Measurements from ENCODE around the gene ARPC5L. TPM values are rescaled to one million over a fixed set of nuclear protein-coding genes. Genes with fewer than 3 reads are reported as not detected.

ARPC5L gene
- polyA plus RNA-seq, 1 experiment, result 62.0 TPM

DNA sequence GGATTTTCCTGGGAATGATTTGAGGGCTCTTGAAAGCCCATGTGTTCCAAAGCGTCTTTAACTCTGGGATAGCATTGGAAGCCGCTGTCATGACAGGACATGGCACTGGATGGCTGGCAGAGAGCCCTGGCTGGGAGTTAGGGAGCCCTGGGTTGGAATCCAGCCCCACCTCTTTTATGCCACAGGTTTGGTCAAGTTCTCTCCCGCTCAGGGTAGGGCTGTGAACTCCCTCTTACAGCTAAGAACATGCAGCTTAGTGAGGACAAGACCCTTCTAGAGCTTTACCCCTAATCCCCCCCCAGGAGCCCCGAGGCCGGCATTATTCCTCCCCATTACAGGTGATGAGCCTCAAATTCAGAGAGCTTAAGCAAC is 47.8 kb upstream of the ARPC5L start:
- CTCF ChIA-PET, result interaction anchor here (0.5 to 3.0 kb wide), 7 partner anchors 26 to 285 kb away, joined by 3 to 16 read pairs (median 6); partner anchors contain the start of genes OLFML2A and WDR38
- H3K27me3 ChIP-seq (ENCODE audit: control insufficient read depth, insufficient read depth, low read length), result no peaks in the 10 kb centered on the region
- POLR2A ChIA-PET, result interaction anchor here (0.9 kb wide), 1 partner anchor 38 kb away, joined by 3 read pairs; no protein-coding TSS in a partner anchor
- TF ChIP-seq, protein P1, sequence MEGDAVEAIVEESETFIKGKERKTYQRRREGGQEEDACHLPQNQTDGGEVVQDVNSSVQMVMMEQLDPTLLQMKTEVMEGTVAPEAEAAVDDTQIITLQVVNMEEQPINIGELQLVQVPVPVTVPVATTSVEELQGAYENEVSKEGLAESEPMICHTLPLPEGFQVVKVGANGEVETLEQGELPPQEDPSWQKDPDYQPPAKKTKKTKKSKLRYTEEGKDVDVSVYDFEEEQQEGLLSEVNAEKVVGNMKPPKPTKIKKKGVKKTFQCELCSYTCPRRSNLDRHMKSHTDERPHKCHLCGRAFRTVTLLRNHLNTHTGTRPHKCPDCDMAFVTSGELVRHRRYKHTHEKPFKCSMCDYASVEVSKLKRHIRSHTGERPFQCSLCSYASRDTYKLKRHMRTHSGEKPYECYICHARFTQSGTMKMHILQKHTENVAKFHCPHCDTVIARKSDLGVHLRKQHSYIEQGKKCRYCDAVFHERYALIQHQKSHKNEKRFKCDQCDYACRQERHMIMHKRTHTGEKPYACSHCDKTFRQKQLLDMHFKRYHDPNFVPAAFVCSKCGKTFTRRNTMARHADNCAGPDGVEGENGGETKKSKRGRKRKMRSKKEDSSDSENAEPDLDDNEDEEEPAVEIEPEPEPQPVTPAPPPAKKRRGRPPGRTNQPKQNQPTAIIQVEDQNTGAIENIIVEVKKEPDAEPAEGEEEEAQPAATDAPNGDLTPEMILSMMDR (IDR thresholded peaks at IDR 0.05; ENCODE audit: low read depth, low read length), result no peak
- H3K9me3 ChIP-seq (ENCODE audit: control insufficient read depth, insufficient read depth, low read length), result peaks cover 9% of the 10 kb centered on the region; the same call in 1 of the 2 replicates
- H3K4me3 ChIP-seq (ENCODE audit: low read depth, low read length), result no peak overlapping the region
- DNase-seq (ENCODE audit: low read depth, low spot score), result no peak
- H3K27ac ChIP-seq (ENCODE audit: low read depth, low read length), result no peak overlapping the region

DNA sequence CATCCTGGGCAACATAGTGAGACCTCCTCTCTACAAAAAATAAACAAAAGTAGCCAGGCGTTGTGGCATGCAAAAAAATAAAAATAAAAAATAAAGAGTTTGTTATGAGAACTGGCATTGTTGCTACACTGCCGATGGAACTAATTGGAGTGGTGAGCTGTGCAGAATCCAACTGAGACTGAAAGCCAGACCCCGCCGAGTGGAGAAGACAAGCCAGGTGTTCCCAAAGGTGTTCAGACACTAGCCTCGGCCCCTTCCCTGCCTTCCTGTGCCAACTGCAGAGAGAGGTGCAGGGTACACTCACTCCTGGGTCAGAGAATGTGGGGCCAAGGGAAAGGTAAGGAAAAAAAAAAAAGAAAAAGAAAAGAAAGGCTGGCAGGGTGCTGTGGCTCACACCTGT is 46.3 kb upstream of the ARPC5L start:
- no peaks in the 10 kb centered on the region for H3K27me3 ChIP-seq (ENCODE audit: control insufficient read depth, insufficient read depth, low read length)
- POLR2A ChIA-PET, result no interaction called here
- TF ChIP-seq, protein P1 (IDR thresholded peaks at IDR 0.05; ENCODE audit: low read depth, low read length), result no peak
- H3K4me3 ChIP-seq (ENCODE audit: low read depth, low read length), result no peak overlapping the region
- no peak overlapping the region for H3K27ac ChIP-seq (ENCODE audit: low read depth, low read length)
- no peaks in the 10 kb centered on the region; the same call in 1 of the 2 replicates for H3K9me3 ChIP-seq (ENCODE audit: control insufficient read depth, insufficient read depth, low read length)
- CTCF ChIA-PET, result no interaction called here
- no peak for DNase-seq (ENCODE audit: low read depth, low spot score)

GRCh38 chr9:124818431-124819281 is 43.3 kb upstream of the ARPC5L start:
- H3K27me3 ChIP-seq (ENCODE audit: control insufficient read depth, insufficient read depth, low read length), result no peaks in the 10 kb centered on the region
- H3K9me3 ChIP-seq (ENCODE audit: control insufficient read depth, insufficient read depth, low read length), result no peaks in the 10 kb centered on the region; the same call in 1 of the 2 replicates
- TF ChIP-seq, protein P1 (IDR thresholded peaks at IDR 0.05; ENCODE audit: low read depth, low read length), result no peak
- POLR2A ChIA-PET, result interaction anchor here (1.0 to 1.2 kb wide), 2 partner anchors 14 to 39 kb away, joined by 7 to 9 read pairs; no protein-coding TSS in a partner anchor
- CTCF ChIA-PET, result interaction anchor here (0.5 kb wide), 1 partner anchor 34 kb away, joined by 3 read pairs; the partner anchor contains the start of gene WDR38
- no peak overlapping the region for H3K27ac ChIP-seq (ENCODE audit: low read depth, low read length)
- H3K4me3 ChIP-seq (ENCODE audit: low read depth, low read length), result no peak overlapping the region
- no peak for DNase-seq (ENCODE audit: low read depth, low spot score)

DNA sequence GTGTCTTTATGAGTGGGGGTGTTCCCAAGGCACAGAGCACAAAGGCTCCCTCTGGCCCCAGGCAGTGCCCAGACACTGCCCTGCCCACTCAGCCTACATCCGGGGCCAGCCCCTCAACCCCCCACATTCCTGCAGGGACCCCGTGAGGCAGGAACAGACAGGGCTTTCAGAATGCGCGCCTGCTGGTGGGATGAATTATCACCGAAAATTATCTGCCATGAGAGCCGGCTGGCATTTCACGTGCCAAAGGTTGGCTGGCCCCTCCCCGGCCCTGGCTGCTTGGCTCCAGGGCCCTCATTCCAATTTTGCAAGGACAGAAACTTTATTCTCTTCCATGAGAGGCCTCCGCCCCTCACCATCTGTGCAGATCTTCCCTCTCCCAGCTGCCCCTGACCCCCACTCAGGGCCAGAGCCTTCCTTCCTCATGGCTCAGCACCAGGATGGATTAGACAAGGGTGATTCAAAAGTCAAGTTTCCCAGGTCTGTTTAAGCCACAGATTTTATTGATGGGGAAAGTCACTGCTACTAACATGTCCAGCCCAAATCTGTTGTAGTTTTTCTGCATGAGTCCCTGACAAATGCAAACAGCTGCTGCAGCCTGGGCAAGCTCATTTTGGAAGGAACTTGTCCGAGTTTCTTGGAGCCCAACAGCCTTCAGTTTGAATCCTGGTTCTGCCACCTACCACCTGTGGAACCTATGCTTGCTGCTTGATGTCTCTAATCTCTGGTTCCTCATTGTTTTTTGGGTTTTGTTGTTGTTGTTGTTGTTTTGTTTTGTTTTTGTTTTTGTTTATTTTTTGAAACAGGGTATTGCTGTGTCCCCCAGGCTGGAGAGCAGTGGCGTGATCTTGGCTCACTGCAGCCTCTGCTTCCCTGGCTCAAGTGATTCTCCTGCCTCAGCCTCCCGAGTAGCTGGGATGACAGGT is 41.0 kb upstream of the ARPC5L start:
- Histone ChIP-seq H3K4me3 (ENCODE audit: low read depth, low read length) (no peak overlapping the region), H3K27ac (ENCODE audit: low read depth, low read length) (no peak overlapping the region), H3K9me3 (ENCODE audit: control insufficient read depth, insufficient read depth, low read length) (no peaks in the 10 kb centered on the region; the same call in 1 of the 2 replicates), H3K27me3 (ENCODE audit: control insufficient read depth, insufficient read depth, low read length) (no peaks in the 10 kb centered on the region)
- CTCF ChIA-PET, result interaction anchor here (0.7 to 2.2 kb wide), 2 partner anchors 32 to 44 kb away, joined by 3 to 6 read pairs; partner anchors contain the start of genes OLFML2A and WDR38
- POLR2A ChIA-PET, result no interaction called here
- TF ChIP-seq, protein P1 (IDR thresholded peaks at IDR 0.05; ENCODE audit: low read depth, low read length), result no peak
- no peak for DNase-seq (ENCODE audit: low read depth, low spot score)

Data from AG04450 (cell line).